Fibroblast of peridontal ligament (primary cell): ENCODE results near the gene GPR17.
A peak's percentile ranks its signal among the peaks of the same experiment; 100 is the strongest.

Experiments
- DNase-seq: peaks from one replicate; pipeline ENCODE4 v3.0.0-alpha.2; 2010; ENCODE audit errors: extremely low read depth

The GPR17 gene

DNA sequence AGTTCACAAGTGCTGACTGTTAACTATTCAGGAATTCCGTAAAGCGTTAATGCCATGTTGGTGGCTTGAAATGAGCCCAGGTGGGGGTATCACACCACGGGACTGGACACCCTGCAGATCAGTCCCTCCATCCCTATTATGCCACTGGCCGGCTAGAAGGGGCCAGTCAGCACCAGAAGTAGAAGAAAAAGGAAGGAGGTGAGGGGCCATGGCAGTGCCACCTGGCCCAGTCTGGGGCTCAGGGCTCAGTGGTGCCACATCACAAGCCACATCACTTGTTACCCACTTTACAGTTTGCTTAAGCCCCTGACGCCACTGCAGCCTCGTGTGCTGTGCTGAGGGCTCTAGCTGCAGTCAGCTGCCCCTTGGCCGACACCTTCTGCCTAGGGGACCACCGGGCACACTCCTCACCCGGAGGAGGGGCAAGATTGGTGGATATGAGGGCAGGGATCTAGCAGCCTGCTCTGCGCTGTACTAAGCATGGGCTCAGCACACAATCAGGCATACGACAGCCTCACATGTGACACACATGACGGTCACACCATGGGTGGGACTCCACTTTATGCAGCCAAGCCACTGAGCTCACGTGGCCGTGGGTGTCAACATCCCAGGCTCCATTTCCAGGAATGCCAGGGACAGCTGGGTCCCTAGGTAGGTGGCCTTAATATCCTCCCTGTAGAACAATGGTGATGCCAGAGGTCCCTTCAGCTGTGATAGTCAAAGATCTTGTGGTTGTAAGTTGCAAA is 25.8 kb downstream of the GPR17 start:
- no peak for DNase-seq

DNA sequence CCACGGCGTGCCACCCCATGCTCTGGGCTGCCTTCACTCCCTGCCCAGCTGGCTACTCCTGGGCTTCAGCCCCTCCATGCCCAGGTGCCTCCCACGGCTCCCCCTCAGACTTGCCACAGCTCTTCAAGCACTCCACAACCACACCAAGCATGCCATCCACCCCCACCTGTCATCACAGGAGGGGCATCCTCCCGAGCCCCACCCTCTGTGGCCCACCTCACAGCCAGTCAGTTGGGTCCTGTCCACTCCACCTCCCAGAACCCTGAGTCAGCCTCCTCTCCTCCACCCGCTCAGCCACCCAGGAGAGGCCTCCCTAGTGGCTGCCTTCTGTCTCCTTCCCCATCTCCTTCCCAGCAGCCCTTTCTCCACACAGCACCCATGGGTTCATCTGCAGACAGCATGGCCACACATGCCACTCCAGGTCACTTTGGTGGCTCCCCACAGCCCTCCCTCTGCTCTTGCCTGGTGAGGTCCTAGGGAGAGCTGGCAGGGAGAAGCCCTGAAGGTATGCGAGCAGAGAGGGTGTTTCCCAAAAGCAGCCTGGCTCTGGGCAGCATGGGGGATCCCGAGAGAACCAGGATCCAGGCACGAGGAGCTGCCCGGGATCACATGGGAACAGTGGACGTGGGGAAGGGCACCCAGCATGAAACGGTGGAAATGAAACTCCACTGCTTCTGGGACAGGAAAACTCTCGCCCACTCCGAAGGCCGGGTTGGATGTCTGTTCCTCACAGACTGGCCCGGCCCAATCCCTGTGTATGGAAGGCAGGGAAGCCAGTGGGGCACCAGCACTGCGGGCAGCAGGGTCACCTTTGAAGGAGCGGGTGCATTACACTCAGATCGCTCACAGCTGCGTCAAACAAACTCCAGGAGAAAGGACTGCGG is 26.6 kb downstream of the GPR17 start:
- DNase-seq, result no peak

DNA sequence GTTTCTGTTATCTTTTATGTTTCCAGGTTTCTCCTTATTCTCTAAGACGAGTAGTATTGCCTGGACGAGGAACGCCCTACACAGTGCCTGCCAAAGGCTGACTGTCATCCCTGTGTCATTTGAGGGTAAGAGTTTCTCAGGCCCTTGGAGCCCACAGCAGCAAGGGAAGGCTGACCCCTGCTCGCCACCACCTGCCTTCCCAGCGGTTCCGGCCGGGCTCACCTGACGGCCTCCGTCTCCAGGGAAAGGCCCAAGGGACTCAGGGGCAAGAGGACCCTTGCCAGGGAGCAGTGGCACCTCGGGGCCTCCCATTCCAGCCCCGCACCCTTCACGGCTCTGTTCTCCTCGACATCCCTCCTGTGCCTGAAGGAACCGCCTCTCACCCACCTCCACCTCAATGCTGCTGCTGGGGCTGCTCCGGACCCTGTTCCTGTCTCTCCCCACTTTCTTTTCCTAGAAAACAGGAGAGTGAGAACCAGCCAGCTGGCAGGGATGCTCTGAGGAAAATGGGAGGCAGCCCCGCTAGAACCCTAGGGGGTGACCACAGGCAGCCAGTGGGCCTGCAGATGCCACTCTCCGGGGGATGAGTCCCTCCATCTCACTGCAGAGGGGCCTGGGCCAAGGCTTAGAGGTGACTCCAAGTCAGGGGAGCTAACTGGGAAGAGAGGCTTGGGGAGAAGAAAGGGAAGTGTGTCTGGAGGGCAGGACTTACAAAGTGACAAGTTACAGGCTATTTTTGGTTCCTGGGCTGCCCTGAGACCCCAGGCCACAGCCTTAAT is 27.5 kb downstream of the GPR17 start:
- no peak for DNase-seq

DNA sequence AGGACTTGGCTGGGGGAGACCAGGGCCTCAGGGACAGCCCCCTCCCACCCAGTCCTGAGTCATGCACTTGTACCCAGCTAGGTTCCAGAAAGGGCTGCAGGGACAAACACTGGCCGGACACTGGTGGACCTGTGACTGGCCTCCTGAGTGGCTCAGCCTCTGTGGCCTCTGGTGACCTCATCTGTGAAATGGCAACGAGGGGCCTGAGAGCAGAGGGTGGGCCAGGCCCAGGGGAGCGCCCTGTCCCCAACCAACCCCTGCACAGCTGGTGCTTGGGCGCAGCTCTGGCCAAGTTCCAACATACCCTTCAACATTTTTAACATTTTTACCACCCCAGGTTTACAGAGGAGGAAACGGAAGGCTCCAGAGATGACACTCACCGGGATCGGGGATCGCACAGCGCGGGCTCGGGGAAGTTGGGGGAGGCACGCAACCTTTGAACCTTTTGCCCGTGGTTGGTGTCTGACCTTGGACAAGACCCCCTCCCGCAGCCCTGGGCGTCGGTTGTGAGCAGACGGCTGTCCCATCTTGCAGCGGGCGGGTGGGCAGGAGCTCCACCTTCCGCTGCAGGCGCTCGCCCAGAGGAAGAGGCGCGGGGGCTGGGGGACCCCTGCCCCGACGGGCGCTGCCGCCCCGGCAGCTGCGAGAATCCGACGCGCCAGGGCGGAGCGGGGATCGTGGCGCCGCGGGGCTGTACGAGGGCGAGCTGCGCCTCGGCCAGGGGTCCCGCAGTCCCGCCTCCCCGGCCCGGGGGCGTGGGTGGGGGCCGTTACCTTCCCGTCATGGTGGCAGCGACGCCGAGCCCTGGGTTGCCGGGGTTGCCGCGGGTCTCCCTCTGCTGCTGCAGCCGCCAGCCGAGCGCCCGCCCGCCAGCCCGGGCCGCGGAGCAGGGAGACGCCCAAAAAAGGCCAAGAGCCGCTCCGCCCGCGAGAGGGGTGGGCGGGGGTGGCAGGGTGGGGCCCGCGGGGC is 28.6 kb downstream of the GPR17 start:
- DNase-seq, result no peak

DNA sequence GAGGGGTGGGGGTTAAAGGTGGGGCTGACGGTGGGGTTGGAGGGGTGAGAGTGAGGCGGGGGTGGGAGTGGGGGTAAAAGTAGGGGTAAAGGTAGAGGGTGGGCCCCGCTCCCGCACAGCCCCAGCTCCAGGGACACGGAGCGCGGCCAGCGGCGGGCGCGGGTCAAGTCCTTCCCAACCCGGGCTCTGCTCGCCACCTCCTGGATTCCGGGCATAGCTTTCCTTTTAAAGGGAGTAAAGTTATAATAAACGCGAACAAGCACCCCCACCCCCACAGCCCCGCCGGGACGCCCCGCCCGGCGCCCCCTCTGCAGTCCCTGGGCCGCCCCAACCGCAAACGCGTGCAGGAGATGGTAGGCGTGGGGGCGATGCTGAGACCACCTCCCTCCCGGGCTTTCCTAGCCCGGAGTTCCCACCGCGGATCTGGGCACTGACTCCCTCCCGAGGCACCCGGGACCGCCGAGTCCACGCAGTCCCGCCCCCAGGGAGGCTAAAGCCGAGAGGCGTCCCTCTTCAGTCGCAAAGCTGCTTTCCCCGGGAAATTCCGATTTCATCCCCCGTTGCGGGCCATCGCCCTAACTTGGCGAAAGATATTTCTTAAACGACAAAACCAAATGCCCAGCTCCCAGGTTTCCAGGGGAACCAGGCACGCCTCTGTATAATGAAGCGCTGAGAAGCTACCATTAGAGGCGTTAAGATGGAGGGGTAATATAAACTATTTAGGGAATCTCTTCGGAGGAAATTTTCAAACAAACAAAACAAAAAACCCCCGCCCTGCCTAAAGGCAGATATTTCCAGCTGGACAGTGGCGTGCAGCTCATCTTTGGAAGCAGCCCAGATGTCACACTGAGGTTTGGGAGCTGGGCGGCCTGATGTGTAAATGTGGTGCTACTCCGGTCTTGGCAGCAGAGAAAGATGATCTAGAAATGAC is 29.6 kb downstream of the GPR17 start, which contains the start of gene LIMS2:
Gene LIMS2, minus strand, starts transcription at position 200 of the 931 bp plus-strand sequence. CDS start 506 bp downstream, outside the sequence.
- peak; percentile 9 for DNase-seq

DNA sequence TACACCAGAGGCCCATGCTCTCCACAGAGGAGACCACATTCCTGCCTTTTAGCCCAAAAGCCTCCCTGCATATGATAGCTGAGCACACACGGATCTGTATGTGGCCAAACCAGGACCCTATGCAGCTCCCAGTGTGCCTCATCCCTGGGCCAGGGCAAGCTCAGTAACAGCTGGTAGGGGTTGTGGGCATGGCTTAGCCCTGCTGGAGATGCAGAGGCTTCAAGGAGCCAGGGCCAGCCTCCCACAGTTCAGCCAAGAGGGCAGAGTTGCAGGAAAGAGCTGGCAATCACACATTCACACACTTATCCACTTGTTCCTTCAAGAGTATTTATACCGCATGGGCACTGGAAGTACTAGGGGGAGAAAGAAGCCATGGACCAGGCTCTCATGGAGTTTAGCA is 31.0 kb downstream of the GPR17 start:
- DNase-seq, result no peak

DNA sequence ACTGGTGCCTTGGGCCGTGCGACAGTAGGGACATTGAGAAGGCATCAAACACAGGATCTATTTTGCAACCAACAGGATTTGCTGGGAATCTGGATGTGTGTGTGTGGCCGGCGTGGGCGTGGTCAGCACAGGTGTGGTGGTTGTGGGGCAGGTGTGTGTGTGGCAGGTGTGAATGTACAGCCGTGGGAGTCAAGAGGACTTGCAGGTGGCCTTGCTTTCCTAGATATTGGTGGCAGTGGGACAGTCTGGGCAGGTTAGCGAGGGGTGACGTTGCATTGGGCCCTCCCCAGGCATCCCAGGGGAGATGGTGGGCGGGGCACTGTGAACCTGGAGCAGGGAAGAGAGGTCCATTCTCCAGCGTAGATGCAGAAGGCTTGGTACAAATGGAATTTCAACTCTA is 32.6 kb downstream of the GPR17 start:
- DNase-seq, result no peak

DNA sequence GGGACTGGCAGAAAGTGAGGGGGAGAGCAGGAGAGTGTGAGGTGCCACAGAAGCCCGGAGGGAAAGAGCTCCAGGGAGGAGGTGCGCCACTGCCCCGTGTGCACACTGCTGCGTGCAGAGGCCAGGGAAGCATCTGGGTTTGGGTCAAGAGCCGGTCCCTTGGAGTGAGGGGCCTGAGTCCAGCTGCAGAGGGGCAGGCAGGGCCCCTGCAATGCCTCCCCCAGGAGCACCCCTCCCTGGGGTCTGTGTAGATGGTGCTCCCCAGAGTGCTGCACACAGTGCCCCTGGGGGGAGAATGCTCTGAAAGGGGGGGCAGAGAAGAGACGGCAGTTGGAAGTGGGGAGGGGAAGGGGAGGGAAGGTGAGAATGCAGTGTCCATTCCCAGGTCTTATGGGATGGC is 33.0 kb downstream of the GPR17 start:
- DNase-seq, result no peak

DNA sequence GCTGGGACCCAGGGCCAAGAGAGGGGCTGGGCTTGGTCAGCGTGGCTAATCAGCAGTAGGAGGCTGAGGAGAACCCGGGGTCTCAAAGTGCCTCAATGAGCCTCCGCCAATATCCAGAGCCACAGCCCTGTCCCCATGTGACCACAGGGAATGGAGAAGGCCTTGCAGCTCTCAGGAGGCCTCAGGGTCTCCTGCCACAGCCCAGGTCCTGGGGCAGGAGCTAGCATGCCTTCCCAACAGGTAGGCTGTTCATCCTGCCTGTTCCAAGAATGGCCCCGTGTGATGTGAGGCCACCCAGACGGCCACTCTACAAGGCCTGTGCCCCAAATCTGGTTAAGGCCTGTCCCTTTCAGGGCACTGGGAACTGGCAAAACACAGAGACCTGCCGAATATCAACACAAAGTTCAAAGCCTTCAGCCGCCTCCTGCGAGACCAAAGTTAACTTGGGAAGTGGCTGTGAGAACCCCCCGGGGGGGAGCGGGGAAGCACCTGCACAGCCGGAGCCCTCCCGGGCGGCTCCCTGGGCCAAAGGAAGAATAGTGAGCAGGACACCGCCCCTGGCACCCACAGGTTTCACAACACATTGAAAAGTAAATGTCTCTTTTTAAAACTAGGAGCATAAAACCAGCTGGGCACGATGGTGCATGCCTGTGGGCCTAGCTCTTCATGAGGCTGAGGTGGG is 33.9 kb downstream of the GPR17 start:
- DNase-seq, result no peak

DNA sequence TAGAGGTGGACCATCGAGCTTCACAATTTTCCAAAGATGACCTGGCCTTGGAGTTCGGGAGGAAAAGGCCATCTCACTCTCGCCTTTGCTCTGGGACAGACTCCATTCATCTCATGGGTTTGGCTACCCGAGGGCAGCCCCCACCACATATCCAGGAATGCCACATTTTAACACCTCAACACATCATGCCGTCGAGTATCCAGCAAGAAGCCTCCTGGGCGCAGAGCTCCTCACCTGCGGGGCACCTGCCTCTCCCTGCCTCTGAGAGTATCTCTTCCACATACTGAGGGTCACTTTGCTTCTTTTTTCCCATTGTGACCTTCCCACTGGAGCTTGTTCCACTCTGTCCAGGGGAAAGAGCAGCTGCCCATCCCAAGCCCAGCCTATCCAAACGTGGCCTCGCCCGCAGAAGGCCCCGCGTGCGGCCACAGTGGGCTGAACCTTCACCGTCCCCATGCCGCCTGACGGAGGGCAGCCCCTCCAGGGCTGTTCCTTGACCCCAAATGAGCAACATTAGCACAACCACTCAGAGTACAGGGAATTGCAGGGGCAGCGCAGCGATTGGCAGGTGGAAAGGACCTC is 34.8 kb downstream of the GPR17 start:
- DNase-seq, result no peak

DNA sequence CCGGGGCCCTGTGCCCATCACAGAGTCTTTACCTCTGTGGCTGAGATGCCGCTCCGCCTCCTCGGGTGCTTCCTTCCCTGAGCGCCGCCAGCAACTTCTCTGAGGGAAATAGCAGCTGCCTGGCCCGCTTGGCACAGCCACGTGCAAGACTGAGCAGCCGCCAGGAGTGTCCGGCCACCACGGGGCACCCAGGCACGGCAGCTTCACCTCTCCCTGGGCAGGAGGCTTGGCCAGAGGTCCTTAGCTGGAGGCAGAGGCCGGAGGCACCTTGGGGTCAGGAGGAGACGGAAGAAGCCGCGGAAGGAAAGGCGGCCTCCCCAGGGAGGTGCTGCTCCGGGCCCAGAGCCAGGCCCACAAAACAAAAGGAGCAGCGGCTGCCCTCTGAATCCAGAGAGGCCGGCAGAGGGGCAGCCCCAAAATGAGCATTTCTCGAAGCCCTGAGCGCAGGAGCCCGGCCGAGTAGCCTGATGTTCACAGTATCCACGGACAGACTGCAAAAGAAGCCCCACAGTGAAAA is 35.4 kb downstream of the GPR17 start:
- peak; percentile 5 for DNase-seq

DNA sequence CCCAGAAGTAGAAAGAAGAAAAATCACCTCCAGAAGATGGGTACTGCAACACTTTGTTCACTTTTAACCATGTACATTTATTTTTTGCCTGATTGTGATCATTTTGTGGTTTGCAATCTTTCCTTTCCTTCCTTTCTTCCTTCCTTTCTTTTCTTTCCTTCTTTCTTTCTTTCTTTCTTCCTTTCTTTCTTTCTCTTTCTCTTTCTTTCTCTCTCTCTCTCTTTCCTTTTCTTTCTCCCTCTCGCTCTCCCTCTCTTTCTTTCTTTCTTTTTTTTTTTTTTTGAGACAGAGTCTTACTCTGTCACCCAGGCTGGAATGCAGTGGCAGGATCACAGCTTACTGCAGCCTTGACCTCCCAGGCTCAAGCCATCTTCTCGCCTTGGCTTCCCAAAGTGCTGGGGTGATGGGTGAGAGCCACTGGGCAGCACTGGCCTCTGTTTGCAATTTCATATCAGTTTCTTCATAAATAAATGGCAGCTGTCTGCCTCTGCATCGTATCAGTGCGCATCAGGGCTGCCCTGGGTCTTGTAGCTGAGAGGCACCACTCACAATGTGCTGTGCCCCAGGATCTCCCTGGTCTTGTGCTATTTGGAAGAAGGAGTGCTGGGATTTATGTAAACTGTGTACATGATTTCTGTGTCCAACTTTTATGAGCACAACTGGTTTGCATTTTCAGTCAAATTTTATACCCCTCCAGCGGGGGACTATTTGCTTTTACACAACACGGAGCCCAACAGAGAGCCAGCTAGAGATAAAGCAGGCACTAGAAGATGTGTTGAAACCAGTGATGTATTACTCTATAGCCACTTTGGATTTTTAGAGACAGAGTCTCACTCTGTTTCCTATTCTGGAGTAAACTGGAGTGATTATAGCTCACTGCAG is 36.3 kb downstream of the GPR17 start:
- DNase-seq, result no peak

DNA sequence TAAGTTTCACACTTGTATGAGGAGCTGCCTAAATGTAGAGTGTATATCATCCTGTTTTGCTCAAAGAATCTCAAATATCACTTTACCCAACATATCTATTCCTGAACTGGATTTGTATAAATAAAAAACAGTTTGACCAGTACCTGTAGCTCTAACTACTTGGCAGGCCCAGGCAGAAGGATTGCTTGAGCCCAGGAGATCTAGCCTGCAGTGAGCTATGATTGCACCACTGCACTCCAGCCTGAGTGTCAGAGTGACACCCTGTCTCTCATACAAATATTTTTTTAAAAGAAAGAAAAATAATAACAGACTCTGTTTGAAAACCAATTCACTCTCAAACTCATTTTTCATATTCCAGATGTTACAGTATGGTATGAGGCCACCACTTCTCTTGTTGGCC is 37.1 kb downstream of the GPR17 start:
- no peak for DNase-seq

DNA sequence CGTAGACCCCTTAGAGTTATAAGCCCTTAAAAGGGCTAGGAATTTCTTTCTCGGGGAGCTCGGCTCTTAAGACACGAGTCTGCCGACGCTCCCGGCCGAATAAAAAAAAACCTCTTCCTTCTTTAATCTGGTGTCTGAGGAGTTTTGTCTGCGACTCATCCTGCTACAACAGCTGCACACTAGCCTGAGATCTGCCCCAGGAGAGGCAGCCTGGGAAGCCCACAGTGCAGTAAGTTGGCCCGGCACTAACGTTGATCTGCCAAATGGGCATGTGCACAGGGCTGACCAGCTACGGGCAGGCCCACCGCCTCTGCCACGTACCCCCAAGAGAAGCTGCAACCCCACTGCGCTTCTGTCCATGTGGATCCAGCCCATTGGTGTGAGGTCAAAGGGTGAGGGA is 37.8 kb downstream of the GPR17 start:
- DNase-seq, result peak; percentile 25

DNA sequence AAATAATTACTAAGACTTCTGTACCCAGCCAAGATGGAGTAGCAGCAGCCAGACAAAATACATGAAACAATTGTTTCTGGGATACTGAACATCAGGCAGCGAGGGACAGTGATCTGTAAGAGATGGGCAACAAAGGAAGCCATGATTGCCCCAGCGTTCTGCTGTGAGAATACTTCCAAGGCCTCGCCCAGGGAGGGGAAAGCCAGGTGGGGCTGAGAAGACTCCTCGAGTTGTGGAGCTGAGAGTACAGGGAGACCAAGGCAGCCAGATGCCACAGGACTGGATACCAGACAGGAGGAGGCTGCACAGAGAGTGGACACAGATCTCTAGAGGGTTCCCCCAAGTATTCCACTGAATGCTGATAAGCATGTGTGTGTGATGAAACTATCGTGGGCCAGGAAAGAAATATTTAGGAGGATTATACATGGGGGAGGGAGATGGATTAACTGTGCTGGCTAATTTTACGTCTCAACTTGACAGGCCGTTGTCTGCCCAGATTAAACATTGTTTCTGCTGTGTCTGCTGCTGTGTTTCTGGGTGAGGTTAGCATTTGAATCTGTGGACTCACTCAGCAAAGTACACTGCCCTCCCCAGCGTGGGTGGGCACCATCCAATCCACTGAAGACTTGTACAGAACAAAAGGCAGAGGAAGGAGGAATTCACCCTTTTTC is 39.6 kb downstream of the GPR17 start:
- no peak for DNase-seq

DNA sequence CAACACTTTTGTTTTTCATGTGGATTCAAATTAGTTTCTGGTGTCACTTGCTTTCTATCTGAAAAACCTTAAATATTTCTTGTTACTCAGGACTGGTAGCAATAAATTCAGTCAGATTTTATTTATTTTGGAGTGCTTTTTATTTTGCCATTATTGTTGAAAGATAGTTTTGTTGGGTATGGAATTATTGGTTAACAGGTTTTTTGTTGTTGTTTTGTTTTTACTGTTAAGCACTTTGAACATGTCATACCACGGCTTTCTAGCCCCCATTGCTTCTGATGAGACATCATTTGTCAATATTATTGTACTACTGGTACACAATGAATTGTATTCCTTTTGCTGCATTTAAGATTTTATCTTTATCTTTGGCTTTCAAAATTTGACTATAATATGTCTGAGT is 42.5 kb downstream of the GPR17 start:
- no peak for DNase-seq

DNA sequence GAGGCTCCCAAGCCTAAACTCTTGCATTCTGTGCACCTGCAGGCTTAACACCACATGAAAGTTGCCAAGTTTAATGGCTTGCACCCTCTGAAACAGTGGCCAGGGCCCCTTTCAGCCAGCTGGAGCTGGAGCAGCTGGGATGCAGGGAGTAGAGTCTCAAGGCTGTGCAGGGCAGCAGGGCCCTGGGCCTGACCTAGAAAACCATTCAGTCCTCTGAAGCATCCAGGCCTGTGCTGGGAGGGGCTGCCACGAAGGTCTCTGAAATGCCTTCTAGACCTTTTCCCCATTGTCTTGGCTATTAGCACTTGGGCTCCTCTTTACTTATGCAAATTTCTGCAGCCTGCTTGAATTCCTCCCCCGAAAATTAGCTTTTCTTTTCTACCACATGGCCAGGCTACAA is 44.7 kb downstream of the GPR17 start:
- no peak for DNase-seq
